ENCODE data around the gene NAXD.

The NAXD gene

GRCh38 chr13:110636701-110637201 is 21.4 kb downstream of the NAXD start:
- ChIA-PET POLR2A (no interaction called here), CTCF (no interaction called here)
- TF ChIP-seq CTCF (IDR thresholded peaks at IDR 0.05; ENCODE audit: insufficient read depth, low read length, missing control alignments), result no peak
- H3K4me3 ChIP-seq (ENCODE audit: low read depth, low read length), result no peak overlapping the region
- no peak for DNase-seq (ENCODE audit: low read depth, low spot score)

- TF ChIP-seq CTCF (IDR thresholded peaks at IDR 0.05; ENCODE audit: insufficient read depth, low read length, missing control alignments), result no peak
- ChIA-PET CTCF (no interaction called here), POLR2A (no interaction called here)
These were observed 21.9 kb downstream of the NAXD start for GRCh38 chr13:110637275-110637674.

GRCh38 chr13:110637747-110638146 is 22.4 kb downstream of the NAXD start:
- ChIA-PET CTCF (no interaction called here), POLR2A (no interaction called here)
- TF ChIP-seq CTCF (IDR thresholded peaks at IDR 0.05; ENCODE audit: insufficient read depth, low read length, missing control alignments), result no peak
- H3K4me3 ChIP-seq (ENCODE audit: low read depth, low read length), result no peak overlapping the region
- no peak for DNase-seq (ENCODE audit: low read depth, low spot score)

More at GRCh38 chr13:110637275-110637674, 21.9 kb downstream of the NAXD start:
- H3K4me3 ChIP-seq (ENCODE audit: low read depth, low read length), result no peak overlapping the region
- no peak for DNase-seq (ENCODE audit: low read depth, low spot score)

- no peak for DNase-seq (ENCODE audit: low read depth, low spot score)
- CTCF ChIA-PET, result interaction anchor here (0.9 to 1.4 kb wide), 3 partner anchors 14 to 182 kb away, joined by 3 read pairs; no protein-coding TSS in a partner anchor
- TF ChIP-seq CTCF (IDR thresholded peaks at IDR 0.05; ENCODE audit: insufficient read depth, low read length, missing control alignments), result no peak
- POLR2A ChIA-PET, result interaction anchor here (0.6 kb wide), 1 partner anchor 642 kb away, joined by 3 read pairs; no protein-coding TSS in a partner anchor
- no peak overlapping the region for H3K4me3 ChIP-seq (ENCODE audit: low read depth, low read length)
These were observed 22.9 kb downstream of the NAXD start for GRCh38 chr13:110638257-110638656.

- CTCF ChIA-PET, result interaction anchor here (0.9 to 1.4 kb wide), 3 partner anchors 13 to 183 kb away, joined by 3 read pairs; no protein-coding TSS in a partner anchor
- DNase-seq (ENCODE audit: low read depth, low spot score), result no peak
- TF ChIP-seq CTCF (IDR thresholded peaks at IDR 0.05; ENCODE audit: insufficient read depth, low read length, missing control alignments), result no peak
- no peak overlapping the region for H3K4me3 ChIP-seq (ENCODE audit: low read depth, low read length)
- POLR2A ChIA-PET, result interaction anchor here (0.6 kb wide), 1 partner anchor 642 kb away, joined by 3 read pairs; no protein-coding TSS in a partner anchor
These were observed 23.8 kb downstream of the NAXD start for GRCh38 chr13:110638814-110639806.

- CTCF ChIA-PET, result no interaction called here
- TF ChIP-seq CTCF (IDR thresholded peaks at IDR 0.05; ENCODE audit: insufficient read depth, low read length, missing control alignments), result no peak
- H3K4me3 ChIP-seq (ENCODE audit: low read depth, low read length), result no peak overlapping the region
- POLR2A ChIA-PET, result no interaction called here
- no peak for DNase-seq (ENCODE audit: low read depth, low spot score)
These were observed 24.6 kb downstream of the NAXD start for GRCh38 chr13:110639935-110640334.

Data from AG04449 (cell line).